HG03045 (cell line): ENCODE measurements around the gene WTAP.
A peak's percentile ranks its signal among the peaks of the same experiment; 100 is the strongest.
"Not testable (repeated sequence)": the region's sequence is repeated elsewhere in the genome, so short reads cannot be mapped to it uniquely, and the experiment has no call there.

Experiments
- ATAC-seq: cut with Tn5 transposase; IDR thresholded peaks from one replicate; pipeline ENCODE4 v1.9.1; 2021; ENCODE audit warnings: mild to moderate bottlenecking, moderate library complexity; ENCODE audit not compliant: unreplicated experiment

WTAP gene

DNA sequence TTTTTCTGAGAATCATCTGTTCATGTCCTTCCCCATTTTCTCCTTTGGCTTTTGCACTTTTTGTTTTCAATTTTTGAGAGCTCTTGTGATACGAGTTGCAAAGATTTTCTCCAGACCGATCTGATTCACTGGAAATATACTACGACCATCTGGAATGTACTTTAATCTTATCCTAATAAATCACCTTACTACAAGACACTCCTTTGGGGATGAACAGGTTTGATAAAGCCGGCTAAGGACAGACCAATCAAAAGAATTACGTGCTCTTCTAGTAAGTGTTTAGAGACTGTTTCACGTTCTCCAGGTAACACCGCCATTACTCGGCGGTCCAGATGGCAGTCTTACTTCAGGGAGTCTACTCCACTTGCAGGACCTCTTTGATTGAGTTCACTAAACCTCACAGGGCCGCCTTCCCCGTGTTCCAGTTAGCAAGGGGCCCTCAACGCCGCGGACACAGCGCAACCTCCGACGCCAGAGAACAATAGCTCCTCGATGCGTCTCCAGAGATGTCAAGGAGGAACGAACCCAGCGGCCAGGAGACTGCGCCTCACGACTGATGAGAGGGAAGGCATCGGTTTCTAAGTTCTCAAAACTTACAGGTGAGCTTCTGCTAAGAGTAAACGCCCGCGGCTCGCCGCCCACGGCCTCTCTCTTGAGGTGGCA lies 920 bp upstream of the WTAP start:
- ATAC-seq = no peak

DNA sequence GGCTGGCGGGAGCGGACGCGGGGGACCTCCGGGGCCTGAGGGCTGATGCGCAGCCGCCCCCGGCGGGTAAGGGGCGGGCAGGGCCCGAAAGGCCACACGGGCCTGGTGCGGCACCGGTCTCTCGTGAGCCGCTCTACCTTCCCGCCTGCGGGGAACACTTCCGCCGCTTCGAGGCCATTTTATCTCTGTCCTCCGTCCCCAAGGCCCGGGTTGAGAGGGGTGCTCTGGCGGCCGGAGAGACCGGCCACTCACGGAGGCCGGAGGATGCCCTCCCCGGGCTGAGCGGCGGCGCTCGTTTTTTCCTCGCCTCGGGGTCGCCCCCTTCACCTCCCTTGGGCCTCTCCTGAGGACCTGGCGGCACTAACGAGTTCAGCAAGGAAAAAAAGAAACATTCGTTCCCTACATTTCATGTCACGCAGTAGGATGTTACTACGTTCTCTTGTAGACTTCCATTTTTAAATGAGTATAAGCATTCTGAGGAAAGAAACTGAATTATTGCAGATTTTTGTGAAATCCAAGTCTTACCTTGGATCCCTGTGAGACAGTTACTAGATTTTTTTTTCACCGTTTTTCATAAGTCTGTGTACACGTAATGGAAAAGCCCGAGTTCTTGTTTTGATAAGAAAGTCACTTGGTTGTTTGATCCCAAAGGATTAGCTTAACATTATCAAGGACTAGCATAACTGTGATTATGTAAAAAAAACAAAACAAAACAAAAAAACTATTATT lies 575 bp downstream of the WTAP start:
- ATAC-seq = peak; percentile 39

DNA sequence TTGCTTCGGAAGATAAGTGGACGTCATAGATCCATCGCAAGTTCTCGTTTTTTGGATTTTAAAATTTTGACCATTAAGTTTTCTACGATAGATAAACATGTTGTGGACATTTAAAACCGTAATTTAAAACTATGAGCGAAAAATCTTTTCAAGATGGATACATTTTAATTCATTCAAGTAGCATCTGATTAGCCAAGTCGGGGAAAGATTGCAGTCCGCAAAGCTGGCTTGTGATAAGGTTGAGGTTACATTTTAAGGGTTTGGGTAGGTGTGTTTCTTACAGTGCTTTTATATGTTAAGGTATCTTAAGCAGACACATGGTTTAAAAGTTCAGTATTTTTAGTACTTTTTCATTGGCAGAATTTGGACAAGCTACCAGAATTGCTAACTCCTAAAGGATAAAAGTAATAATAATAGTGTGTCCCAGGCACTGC lies 1.2 kb downstream of the WTAP start:
- ATAC-seq = no peak

DNA sequence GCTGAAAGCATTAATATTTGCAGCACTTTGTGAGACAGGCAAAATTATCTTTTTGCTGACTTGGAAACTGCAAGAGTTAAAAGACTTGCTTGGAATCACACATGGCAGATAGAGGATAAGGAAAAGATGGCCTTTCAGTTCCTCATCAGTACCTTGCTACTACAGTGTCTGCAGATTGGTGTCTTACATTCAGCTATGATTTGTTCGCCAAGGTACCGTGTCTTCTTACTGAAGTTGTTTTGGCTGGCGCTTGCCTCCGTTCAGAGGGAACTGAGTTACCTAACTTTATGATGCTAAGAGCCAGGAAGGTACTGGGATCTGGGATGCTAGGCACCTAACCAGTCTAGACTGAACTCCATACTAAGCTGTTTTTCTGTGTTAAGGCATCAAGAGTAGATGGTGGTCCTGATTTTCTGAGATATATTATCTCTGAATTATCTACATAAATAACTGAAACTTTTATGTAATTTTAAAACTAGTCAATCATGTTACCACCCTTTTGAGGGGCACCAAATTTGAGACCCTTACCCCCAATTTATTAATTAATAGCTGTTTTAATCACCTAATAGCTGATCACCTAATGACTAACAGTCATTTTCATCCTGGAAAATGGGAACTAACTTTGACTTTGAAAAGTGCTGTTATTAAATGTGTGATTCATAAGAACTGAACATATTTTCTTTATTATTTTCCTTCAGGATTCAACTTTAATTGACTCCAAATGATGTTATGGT lies 2.5 kb downstream of the WTAP start:
- no peak for ATAC-seq

GRCh38 chr6:159730332-159730676 lies 3.0 kb downstream of the WTAP start:
- no peak for ATAC-seq

DNA sequence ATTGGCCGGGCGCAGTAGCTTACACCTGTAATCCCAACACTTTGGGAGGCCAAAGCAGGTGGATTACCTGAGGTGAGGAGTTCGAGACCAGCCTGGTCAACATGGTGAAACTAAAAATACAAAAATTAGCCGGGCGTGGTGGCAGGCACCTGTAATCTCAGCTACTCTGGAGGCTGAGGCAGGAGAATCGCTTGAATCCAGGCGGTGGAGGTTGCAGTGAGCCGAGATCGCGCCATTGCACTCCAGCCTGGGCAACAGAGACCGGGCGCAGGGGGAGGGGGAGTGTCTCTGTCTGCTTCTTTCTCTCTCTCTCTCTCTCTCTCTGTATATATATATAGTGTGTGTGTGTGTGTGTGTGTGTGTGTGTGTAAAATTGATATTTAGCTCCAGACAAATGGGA lies 5.2 kb downstream of the WTAP start:
- ATAC-seq = not testable (repeated sequence)

- not testable (repeated sequence) for ATAC-seq
These were observed 6.1 kb downstream of the WTAP start for GRCh38 chr6:159733395-159733794.

DNA sequence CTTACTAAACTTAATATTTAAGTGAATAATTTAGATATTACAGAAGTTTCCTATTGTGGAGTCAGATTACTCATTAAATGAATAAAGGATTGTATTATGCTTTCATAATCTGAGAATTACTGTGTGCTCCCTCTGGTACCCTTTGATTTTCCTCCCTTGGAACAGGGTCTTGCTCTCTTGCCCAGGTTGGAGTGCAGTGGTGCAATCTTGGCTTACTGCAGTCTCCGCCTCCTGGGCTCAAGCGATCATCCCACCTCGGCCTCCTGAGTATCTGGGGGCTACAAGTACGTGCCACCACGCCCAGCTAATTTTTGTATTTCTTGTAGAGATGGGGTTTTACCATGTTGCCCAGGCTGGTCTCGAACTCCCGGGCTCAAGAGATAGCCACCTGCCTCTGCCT lies 9.6 kb downstream of the WTAP start:
- no peak for ATAC-seq

DNA sequence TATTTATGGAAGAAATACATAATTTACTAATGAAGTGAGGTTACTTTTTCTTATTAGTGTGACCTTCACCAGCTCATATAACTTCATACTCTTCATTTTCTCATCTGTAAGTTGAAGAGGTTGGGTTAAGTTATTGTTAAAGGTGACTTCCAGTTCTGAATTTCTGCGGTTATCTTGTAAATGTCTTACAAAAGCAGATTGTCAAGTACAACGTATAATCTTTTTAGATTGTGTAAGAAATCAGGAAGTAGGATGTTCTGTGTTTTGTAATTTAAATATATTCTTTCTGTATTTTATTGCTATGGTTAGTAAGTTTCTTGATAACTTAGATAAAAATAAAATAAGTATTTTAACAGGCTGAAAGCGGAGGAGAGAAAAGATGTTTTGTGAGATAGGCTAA lies 12.0 kb downstream of the WTAP start:
- no peak for ATAC-seq

GRCh38 chr6:159742165-159742564 lies 14.9 kb downstream of the WTAP start:
- ATAC-seq = no peak

DNA sequence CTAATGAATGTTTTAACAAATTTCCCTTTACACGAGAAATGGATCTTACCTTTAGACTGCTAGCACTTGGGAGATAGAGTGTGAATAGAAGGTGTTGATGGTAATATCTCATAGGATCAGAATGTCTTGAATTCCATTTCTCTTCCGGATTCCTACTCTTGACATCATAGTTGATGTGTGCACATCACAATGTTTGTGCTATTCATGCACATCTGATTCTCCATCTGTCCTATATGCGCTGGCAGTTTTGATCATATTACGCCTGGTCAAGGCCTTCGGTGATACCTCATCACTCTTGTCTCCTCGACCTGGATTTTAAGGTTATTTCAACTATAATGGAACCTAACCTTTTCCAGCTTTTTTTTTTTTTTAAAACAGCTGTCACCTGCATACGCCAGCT lies 17.8 kb downstream of the WTAP start:
- ATAC-seq = no peak

- ATAC-seq = no peak
These were observed 19.5 kb downstream of the WTAP start for GRCh38 chr6:159746759-159747158.

DNA sequence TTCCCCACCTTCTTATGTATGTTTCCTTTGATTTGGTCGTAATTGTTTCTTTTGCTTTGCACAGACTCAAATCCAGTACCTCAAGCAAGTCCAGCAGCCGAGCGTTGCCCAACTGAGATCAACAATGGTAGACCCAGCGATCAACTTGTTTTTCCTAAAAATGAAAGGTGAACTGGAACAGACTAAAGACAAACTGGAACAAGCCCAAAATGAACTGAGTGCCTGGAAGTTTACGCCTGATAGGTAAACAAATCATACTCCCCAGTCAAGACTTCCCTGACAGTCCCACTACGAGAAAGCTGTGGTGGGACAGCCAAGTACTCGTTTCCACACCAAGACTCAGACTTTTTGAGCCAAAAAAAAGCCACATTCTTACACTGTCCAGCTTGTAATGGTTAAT lies 20.8 kb downstream of the WTAP start:
- ATAC-seq = not testable (repeated sequence)

GRCh38 chr6:159751448-159751847 lies 24.1 kb downstream of the WTAP start:
- no peak for ATAC-seq

GRCh38 chr6:159753081-159753872 lies 26.0 kb downstream of the WTAP start:
- ATAC-seq = no peak

- no peak for ATAC-seq
These were observed 27.1 kb downstream of the WTAP start for GRCh38 chr6:159754401-159754800.

- no peak for ATAC-seq
These were observed 27.9 kb downstream of the WTAP start for GRCh38 chr6:159754959-159755914.

- ATAC-seq = no peak
These were observed 29.2 kb downstream of the WTAP start for GRCh38 chr6:159756508-159756907.

GRCh38 chr6:159758031-159759001 lies 31.0 kb downstream of the WTAP start:
- ATAC-seq = no peak
